B cell (primary cell): ENCODE data around the gene RGS17. TPM values are rescaled to one million over a fixed set of nuclear protein-coding genes. Genes with fewer than 3 reads are reported as not detected.

ENCODE experiments used
- ATAC-seq: fragments of 200-7000 bp; cut with Tn5 transposase; one replicate; pipeline ENCODE4 v1.10.0; 2021; ENCODE audit warnings: low read depth, mild to moderate bottlenecking, moderate number of reproducible peaks, moderate library complexity
- CTCF ChIA-PET: fragments of 350-600 bp; sonication (Branson Sonifier 250); formaldehyde crosslinking; loops from one replicate; lab custom pipeline; 2021; ENCODE audit warnings: antibody characterized with exemption, inconsistent platforms; lab: Charles Lee
- POLR2A ChIA-PET: fragments of 350-600 bp; sonication (Branson Sonifier 250); formaldehyde crosslinking; loops from one replicate; lab custom pipeline; 2021; ENCODE audit warnings: antibody characterized with exemption; lab: Charles Lee
- DNase-seq: peaks from one replicate; pipeline ENCODE4 v3.0.0; 2013
- H2AFZ ChIP-seq: 2 replicates; pipeline ENCODE4 v1.6.1; 2012; ENCODE audit warnings: mild to moderate bottlenecking, low read depth, low read length; ENCODE audit not compliant: insufficient read depth, poor library complexity, severe bottlenecking
- H3K27ac ChIP-seq, 2 donors: 1 replicate in 1 of 2; 2 replicates in 1 of 2; pipeline ENCODE4 v1.5.1; 2012 to 2013; ENCODE audit warnings: low read length in 2 of 2, mild to moderate bottlenecking in 2 of 2, moderate library complexity in 1 of 2
- H3K27me3 ChIP-seq, 4 experiments: fragments of 200-600 bp in 1 of 4; sonication (generic) in 1 of 4; replicated peaks in 1 of 4; 1 replicate in 2 of 4; 2 replicates in 2 of 4; pipeline versions ENCODE4 v1.6.1 to v1.7.0; 2013 to 2016; ENCODE audit warnings: low read length in 3 of 4, mild to moderate bottlenecking in 2 of 4, mixed read lengths in 1 of 4, moderate library complexity in 1 of 4; ENCODE audit not compliant: insufficient read depth in 4 of 4, control insufficient read depth in 3 of 4; ENCODE audit errors: control extremely low read depth in 1 of 4
- H3K36me3 ChIP-seq, 2 experiments: replicated peaks in 1 of 2; 1 replicate in 1 of 2; 2 replicates in 1 of 2; pipeline versions ENCODE4 v1.6.1 to v1.7.1; 2013; ENCODE audit warnings: low read length in 1 of 2; ENCODE audit not compliant: insufficient read depth in 2 of 2, control insufficient read depth in 1 of 2; ENCODE audit errors: control extremely low read depth in 1 of 2, extremely low read depth in 1 of 2
- H3K4me1 ChIP-seq, 2 donors: fragments of 200-600 bp in 1 of 2; sonication (generic) in 1 of 2; 1 replicate in 1 of 2; 2 replicates in 1 of 2; pipeline versions ENCODE4 v1.5.1 to v1.6.1; 2013 to 2017; ENCODE audit warnings: low read length in 2 of 2; ENCODE audit not compliant: control insufficient read depth in 2 of 2, insufficient read depth in 2 of 2
- H3K4me2 ChIP-seq: replicated peaks from 2 replicates; pipeline ENCODE3; 2012; ENCODE audit warnings: mild to moderate bottlenecking, low read depth, low read length; ENCODE audit not compliant: poor library complexity, severe bottlenecking
- H3K4me3 ChIP-seq, 5 experiments: fragments of 200-600 bp in 1 of 5; sonication (generic) in 1 of 5; 1 replicate in 3 of 5; 2 replicates in 2 of 5; pipeline versions ENCODE4 v1.5.1 to v1.7.0; 2011 to 2016; ENCODE audit warnings: low read length in 4 of 5, mild to moderate bottlenecking in 4 of 5, low read depth in 2 of 5, control low read depth in 1 of 5, moderate library complexity in 1 of 5; ENCODE audit not compliant: insufficient read depth in 1 of 5; ENCODE audit errors: control extremely low read depth in 1 of 5, extremely low read depth in 1 of 5
- H3K79me2 ChIP-seq: fragments of 200-600 bp; sonication (generic); one replicate; pipeline ENCODE4 v1.6.0; 2016; ENCODE audit warnings: low read length; ENCODE audit not compliant: control insufficient read depth, insufficient read depth
- H3K9ac ChIP-seq: fragments of 200-600 bp; sonication (generic); 2 replicates; pipeline ENCODE4 v1.6.1; 2017; ENCODE audit warnings: mild to moderate bottlenecking, low read length, moderate library complexity
- H3K9me3 ChIP-seq, 3 donors: one replicate each; pipeline versions ENCODE4 v1.6.1 to v1.7.1; 2013; ENCODE audit warnings: low read length in 2 of 3; ENCODE audit not compliant: control insufficient read depth in 2 of 3, insufficient read depth in 1 of 3; ENCODE audit errors: control extremely low read depth in 1 of 3
- H4K20me1 ChIP-seq: 2 replicates; pipeline ENCODE4 v1.6.0; 2012; ENCODE audit warnings: mild to moderate bottlenecking, low read length; ENCODE audit not compliant: insufficient read depth, control insufficient read depth, poor library complexity, severe bottlenecking
- H3K27ac Mint-ChIP-seq: one replicate; pipeline ENCODE4 v1.8.0; 2021; ENCODE audit warnings: mixed read lengths
- H3K27me3 Mint-ChIP-seq: one replicate; pipeline ENCODE4 v1.8.0; 2021; ENCODE audit warnings: mixed read lengths
- H3K4me1 Mint-ChIP-seq: one replicate; pipeline ENCODE4 v1.8.0; 2021; ENCODE audit warnings: mixed read lengths
- H3K4me3 Mint-ChIP-seq: one replicate; pipeline ENCODE4 v1.8.0; 2021; ENCODE audit warnings: mixed read lengths
- H3K9me3 Mint-ChIP-seq: one replicate; pipeline ENCODE4 v1.8.0; 2022; ENCODE audit warnings: mixed read lengths; ENCODE audit not compliant: insufficient read depth
- EZH2 ChIP-seq: IDR thresholded peaks from 2 replicates; pipeline ENCODE4 v1.6.1; 2012; ENCODE audit warnings: borderline replicate concordance, low read depth, mild to moderate bottlenecking, moderate library complexity, low read length; ENCODE audit not compliant: insufficient read depth, poor library complexity, severe bottlenecking
- WGBS: methylation state at CpG from one replicate; pipeline ENCODE4 v1.1.5; 2013; ENCODE audit warnings: missing lambda C conversion rate; ENCODE audit not compliant: insufficient coverage; 5-methylcytosine and 5-hydroxymethylcytosine counted together
- intact Hi-C: fragments of 100-400 bp; cut with micrococcal nuclease; formaldehyde crosslinking; loops from one replicate; pipeline ENCODE4 v1.10.0; 2022
- polyA plus RNA-seq: library from polyadenylated mRNA; depleted of rRNA; stranded (reverse); fragments of >200 nt; gene quantifications from 2 replicates; pipeline ENCODE4 v1.2.3, GENCODE V29; 2012
- total RNA-seq, 2 donors: library from RNA; stranded (reverse); fragments of 120-200 nt in 1 of 2; gene quantifications; 1 replicate in 1 of 2; 2 replicates in 1 of 2; pipeline versions ENCODE4 v1.2.3 to v1.2.4, GENCODE V29; 2013 to 2022
- TF ChIP-seq, protein P1 (sequence below): fragments of 200-600 bp; IDR thresholded peaks from one replicate; pipeline ENCODE4 v1.8.0; 2022; ENCODE audit warnings: antibody characterized with exemption, mild to moderate bottlenecking

RGS17 gene
- total and polyA plus RNA-seq, 2 donors (not counting 1 experiment from before 2014, with no cell fraction given): not detected

DNA sequence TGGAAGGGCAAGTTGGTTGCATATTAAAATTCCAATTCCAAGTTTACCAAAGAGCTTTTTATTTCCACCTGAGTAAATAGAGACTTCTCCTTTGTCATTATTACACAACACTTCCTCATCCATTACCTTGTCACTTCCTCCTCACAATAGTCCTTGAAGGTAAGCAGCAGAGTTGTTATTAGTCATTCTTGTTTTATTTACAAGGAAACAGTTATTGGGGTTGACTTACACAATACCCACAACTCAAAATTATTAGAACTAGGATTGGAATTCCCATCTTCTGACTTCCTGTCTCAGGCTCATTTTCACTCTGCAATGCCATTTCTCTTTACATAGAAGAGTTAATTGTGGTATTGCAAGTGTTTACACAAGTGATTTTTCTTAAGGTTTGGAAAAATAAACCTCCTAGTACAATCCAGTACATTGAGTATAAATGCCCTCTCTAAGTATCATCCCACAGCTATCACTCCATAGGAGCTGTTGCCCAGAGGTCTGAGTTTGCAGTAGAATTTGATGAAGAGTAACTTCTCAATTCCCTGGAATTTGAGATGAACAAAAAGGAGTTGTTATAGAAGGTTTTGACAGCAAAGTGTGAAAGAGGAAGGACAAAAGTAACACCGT is 99.6 kb downstream of the RGS17 start:
- H3K9me3 ChIP-seq: no peaks in the 10 kb centered on the region
- Mint-ChIP-seq H3K4me1 (no peaks in the 10 kb centered on the region), H3K4me3 (no peak overlapping the region), H3K27me3 (peaks cover 22% of the 10 kb centered on the region), H3K9me3 (no peaks in the 10 kb centered on the region), H3K27ac (no peak overlapping the region)
- peaks cover 0 to 4% (median 0%) of the 10 kb centered on the region in 4 experiments for H3K27me3 ChIP-seq
- CTCF ChIA-PET: no interaction called here
- POLR2A ChIA-PET: no interaction called here
- no peaks in the 10 kb centered on the region for H3K36me3 ChIP-seq
- no peak overlapping the region for H3K4me2 ChIP-seq
- H2AFZ ChIP-seq: no peak overlapping the region
- no CpG with 5 or more reads among the region's 1 CpG for WGBS
- H3K4me3 ChIP-seq: no peak overlapping the region
- H4K20me1 ChIP-seq: no peaks in the 10 kb centered on the region
- no peak for TF ChIP-seq EZH2
- TF ChIP-seq, protein P1, sequence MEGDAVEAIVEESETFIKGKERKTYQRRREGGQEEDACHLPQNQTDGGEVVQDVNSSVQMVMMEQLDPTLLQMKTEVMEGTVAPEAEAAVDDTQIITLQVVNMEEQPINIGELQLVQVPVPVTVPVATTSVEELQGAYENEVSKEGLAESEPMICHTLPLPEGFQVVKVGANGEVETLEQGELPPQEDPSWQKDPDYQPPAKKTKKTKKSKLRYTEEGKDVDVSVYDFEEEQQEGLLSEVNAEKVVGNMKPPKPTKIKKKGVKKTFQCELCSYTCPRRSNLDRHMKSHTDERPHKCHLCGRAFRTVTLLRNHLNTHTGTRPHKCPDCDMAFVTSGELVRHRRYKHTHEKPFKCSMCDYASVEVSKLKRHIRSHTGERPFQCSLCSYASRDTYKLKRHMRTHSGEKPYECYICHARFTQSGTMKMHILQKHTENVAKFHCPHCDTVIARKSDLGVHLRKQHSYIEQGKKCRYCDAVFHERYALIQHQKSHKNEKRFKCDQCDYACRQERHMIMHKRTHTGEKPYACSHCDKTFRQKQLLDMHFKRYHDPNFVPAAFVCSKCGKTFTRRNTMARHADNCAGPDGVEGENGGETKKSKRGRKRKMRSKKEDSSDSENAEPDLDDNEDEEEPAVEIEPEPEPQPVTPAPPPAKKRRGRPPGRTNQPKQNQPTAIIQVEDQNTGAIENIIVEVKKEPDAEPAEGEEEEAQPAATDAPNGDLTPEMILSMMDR: no peak
- no peak overlapping the region for H3K27ac ChIP-seq
- no peak for DNase-seq
- ATAC-seq: no peak
- H3K9ac ChIP-seq: no peak overlapping the region
- no peaks in the 10 kb centered on the region for H3K4me1 ChIP-seq
- H3K79me2 ChIP-seq: no peaks in the 10 kb centered on the region
- intact Hi-C loops: no loop called here

DNA sequence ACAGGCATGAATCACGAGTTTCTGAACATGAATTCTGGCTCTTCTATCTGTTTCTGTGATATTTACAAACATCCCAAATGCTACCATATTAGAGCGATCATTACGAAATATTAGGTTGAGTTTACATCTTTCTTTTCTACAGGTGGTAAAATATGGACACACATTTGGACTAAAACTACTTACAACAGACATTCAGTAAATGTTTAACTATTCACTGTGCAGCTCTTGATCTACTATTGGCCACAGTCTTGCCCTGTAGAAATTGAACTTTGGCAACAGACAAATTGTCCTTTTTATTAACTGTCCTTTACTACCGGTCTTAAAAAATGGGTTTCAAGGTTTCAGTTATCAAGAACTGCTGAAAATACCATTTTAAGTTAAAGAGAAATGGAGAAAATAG is 102.1 kb downstream of the RGS17 start:
- TF ChIP-seq, protein P1: no peak
- TF ChIP-seq EZH2: no peak
- no peak for ATAC-seq
- no peaks in the 10 kb centered on the region for H3K79me2 ChIP-seq
- Mint-ChIP-seq H3K4me1 (no peaks in the 10 kb centered on the region), H3K27me3 (peaks cover 27% of the 10 kb centered on the region), H3K27ac (no peak overlapping the region), H3K9me3 (no peaks in the 10 kb centered on the region), H3K4me3 (no peak overlapping the region)
- no CpG with 5 or more reads among the region's 4 CpGs for WGBS
- intact Hi-C loops: no loop called here
- CTCF ChIA-PET: no interaction called here
- H3K9ac ChIP-seq: no peak overlapping the region
- no peaks in the 10 kb centered on the region for H4K20me1 ChIP-seq
- no peak overlapping the region for H3K4me3 ChIP-seq
- POLR2A ChIA-PET: no interaction called here
- H3K36me3 ChIP-seq: no peaks in the 10 kb centered on the region
- peaks cover 0 to 3% of the 10 kb centered on the region in 2 donors for H3K4me1 ChIP-seq
- H3K9me3 ChIP-seq: no peaks in the 10 kb centered on the region
- peaks cover 0 to 4% (median 0%) of the 10 kb centered on the region in 4 experiments for H3K27me3 ChIP-seq
- H2AFZ ChIP-seq: no peak overlapping the region
- H3K27ac ChIP-seq: no peak overlapping the region
- DNase-seq: no peak
- no peak overlapping the region for H3K4me2 ChIP-seq
